ENCODE data around the gene TP53BP1. TPM values are rescaled to one million over a fixed set of nuclear protein-coding genes. Genes with fewer than 3 reads are reported as not detected.
A peak's percentile ranks its signal among the peaks of the same experiment; 100 is the strongest.

TP53BP1 gene
- polyA plus RNA-seq, 1 donor from 2014 or later = 98.7 TPM

DNA sequence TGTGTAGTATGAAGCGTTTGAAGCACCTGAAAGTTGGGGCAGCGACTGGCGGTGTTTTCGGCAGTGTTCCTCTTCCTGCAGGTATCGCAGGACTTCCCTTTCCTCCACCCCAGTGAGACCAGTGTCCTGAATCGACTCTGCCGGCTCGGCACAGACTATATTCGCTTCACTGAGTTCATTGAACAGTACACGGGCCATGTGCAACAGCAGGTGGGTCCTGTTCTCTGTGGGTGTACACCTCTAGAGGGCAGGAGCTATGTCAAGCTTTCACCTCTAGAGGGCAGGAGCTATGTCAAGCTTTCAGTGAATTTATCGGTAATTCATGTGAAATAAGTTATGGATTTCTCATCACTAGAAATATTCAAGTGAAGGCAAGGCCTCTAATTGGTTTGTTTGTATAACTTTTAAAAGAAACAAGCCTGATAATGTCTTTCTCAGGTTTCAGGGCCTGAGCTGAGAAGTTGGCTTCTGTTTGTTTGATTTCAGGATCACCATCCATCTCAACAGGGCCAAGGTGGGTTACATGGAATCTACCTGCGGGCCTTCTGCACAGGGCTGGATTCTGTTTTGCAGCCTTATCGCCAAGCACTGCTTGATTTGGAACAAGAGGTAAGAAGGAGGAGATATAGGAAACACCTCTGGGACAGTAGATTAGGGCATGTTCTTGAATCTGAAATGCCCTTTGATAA is 116.8 kb downstream of the TP53BP1 start:
- H3K27ac ChIP-seq (ENCODE audit: low read length) = no peak overlapping the region
- no peaks in the 10 kb centered on the region for H3F3A ChIP-seq (ENCODE audit: insufficient read depth, low read length, poor library complexity, severe bottlenecking)
- H3K9me2 ChIP-seq (ENCODE audit: insufficient read depth, low read length) = no peaks in the 10 kb centered on the region
- H3K79me2 ChIP-seq (replicated peaks; ENCODE audit: insufficient read depth, low read length) = peaks cover 23% of the 10 kb centered on the region
- H4K20me1 ChIP-seq (ENCODE audit: insufficient read depth) = no peaks in the 10 kb centered on the region
- TF ChIP-seq, protein P1, sequence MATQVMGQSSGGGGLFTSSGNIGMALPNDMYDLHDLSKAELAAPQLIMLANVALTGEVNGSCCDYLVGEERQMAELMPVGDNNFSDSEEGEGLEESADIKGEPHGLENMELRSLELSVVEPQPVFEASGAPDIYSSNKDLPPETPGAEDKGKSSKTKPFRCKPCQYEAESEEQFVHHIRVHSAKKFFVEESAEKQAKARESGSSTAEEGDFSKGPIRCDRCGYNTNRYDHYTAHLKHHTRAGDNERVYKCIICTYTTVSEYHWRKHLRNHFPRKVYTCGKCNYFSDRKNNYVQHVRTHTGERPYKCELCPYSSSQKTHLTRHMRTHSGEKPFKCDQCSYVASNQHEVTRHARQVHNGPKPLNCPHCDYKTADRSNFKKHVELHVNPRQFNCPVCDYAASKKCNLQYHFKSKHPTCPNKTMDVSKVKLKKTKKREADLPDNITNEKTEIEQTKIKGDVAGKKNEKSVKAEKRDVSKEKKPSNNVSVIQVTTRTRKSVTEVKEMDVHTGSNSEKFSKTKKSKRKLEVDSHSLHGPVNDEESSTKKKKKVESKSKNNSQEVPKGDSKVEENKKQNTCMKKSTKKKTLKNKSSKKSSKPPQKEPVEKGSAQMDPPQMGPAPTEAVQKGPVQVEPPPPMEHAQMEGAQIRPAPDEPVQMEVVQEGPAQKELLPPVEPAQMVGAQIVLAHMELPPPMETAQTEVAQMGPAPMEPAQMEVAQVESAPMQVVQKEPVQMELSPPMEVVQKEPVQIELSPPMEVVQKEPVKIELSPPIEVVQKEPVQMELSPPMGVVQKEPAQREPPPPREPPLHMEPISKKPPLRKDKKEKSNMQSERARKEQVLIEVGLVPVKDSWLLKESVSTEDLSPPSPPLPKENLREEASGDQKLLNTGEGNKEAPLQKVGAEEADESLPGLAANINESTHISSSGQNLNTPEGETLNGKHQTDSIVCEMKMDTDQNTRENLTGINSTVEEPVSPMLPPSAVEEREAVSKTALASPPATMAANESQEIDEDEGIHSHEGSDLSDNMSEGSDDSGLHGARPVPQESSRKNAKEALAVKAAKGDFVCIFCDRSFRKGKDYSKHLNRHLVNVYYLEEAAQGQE (IDR thresholded peaks at IDR 0.05; ENCODE audit: borderline replicate concordance) = no peak
- TF ChIP-seq RAD21 (conservative IDR thresholded peaks at IDR 0.05) (peak; percentile 41), SMC3 (conservative IDR thresholded peaks at IDR 0.05; ENCODE audit: poor library complexity) (peak; percentile 51), EP300 (conservative IDR thresholded peaks at IDR 0.05; ENCODE audit: poor library complexity, severe bottlenecking) (no peak), POLR2AphosphoS5 (IDR thresholded peaks at IDR 0.05) (no peak), EZH2 (IDR thresholded peaks at IDR 0.05; ENCODE audit: borderline replicate concordance, insufficient read depth, low read length, poor library complexity, severe bottlenecking) (no peak)
- TF ChIP-seq, protein P2, sequence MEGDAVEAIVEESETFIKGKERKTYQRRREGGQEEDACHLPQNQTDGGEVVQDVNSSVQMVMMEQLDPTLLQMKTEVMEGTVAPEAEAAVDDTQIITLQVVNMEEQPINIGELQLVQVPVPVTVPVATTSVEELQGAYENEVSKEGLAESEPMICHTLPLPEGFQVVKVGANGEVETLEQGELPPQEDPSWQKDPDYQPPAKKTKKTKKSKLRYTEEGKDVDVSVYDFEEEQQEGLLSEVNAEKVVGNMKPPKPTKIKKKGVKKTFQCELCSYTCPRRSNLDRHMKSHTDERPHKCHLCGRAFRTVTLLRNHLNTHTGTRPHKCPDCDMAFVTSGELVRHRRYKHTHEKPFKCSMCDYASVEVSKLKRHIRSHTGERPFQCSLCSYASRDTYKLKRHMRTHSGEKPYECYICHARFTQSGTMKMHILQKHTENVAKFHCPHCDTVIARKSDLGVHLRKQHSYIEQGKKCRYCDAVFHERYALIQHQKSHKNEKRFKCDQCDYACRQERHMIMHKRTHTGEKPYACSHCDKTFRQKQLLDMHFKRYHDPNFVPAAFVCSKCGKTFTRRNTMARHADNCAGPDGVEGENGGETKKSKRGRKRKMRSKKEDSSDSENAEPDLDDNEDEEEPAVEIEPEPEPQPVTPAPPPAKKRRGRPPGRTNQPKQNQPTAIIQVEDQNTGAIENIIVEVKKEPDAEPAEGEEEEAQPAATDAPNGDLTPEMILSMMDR (IDR thresholded peaks at IDR 0.05; ENCODE audit: poor library complexity, severe bottlenecking) = peak; percentile 72
- H3K4me3 ChIP-seq (ENCODE audit: low read length) = no peak overlapping the region
- no peaks in the 10 kb centered on the region for H3K36me3 ChIP-seq (ENCODE audit: insufficient read depth, low read length)
- H2AFZ ChIP-seq (ENCODE audit: low read depth, low read length) = no peak overlapping the region
- H3K4me2 ChIP-seq (ENCODE audit: low read length) = no peak overlapping the region
- H3K27me3 ChIP-seq (ENCODE audit: insufficient read depth, low read depth, low read length) = no peaks in the 10 kb centered on the region
- H3K9ac ChIP-seq (ENCODE audit: low read length) = no peak overlapping the region
- H3K9me3 ChIP-seq (ENCODE audit: low read length) = no peaks in the 10 kb centered on the region

DNA sequence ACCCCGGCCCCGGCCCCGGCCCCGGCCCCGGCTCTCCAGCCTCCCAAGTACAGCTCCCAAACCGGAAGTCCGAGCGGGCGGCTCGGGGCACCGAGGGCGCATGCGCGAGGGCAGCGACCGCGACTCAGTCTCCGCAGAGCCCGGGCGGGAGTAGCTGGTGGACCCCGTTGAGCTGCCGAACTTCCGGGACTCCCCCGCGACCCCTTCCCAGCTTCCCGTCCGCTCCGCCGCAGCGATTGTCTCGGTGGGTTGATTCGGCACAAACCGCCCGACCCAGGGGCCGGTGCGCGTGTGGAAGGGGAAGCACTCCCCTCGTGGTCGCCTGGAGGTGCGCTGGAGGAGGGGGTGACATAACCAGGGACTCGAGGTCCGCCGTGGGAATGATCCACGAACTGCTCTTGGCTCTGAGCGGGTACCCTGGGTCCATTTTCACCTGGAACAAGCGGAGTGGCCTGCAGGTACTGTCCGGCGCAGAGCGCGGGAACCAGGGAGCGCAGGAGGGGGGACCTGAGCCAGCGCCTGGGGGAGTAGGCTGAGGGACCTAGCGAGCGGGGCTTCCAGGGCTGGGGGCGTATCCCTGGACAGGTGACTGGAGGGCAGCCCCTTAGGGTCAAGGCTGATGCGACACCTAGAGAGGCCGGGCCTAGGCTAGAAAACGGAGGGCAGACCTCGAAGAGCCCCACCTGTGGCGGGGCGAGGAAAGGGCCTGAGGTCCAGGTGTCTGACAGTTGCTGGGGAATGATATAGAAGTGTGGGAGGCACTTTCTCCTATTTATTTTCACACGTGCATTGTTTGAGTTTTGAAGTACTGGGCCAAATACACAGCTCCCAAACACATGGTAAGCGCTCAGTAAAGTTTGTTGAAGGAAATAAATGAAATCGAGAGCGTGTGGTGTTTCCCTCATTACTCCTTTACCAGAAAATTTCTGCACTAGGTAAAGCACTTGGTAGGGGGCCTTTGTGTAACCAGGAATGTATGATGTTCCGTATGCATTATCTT is 121.7 kb downstream of the TP53BP1 start, which contains the start of the genes TUBGCP4 and ZSCAN29:
TSS of gene TUBGCP4 (plus strand) at position 127 of the 1,000 bp plus-strand sequence. CDS start at position 381, 254 bp downstream.
TSS of gene ZSCAN29 (minus strand) at position 69 of the 1,000 bp plus-strand sequence. CDS start 1,130 bp downstream, outside the sequence.
- Histone ChIP-seq H3K9me3 (ENCODE audit: low read length) (no peaks in the 10 kb centered on the region), H3K27me3 (ENCODE audit: insufficient read depth, low read depth, low read length) (no peaks in the 10 kb centered on the region), H3K9ac (ENCODE audit: low read length) (peak within 1 kb of the TSS; percentile 81), H3K36me3 (ENCODE audit: insufficient read depth, low read length) (no peaks in the 10 kb centered on the region), H3K79me2 (replicated peaks; ENCODE audit: insufficient read depth, low read length) (peaks cover 60% of the 10 kb centered on the region), H4K20me1 (ENCODE audit: insufficient read depth) (no peaks in the 10 kb centered on the region), H2AFZ (ENCODE audit: low read depth, low read length) (peak within 1 kb of the TSS; percentile 69), H3K4me3 (ENCODE audit: low read length) (peak within 1 kb of the TSS; percentile 95), H3K9me2 (ENCODE audit: insufficient read depth, low read length) (no peaks in the 10 kb centered on the region), H3K4me2 (ENCODE audit: low read length) (peak within 1 kb of the TSS; percentile 80), H3F3A (ENCODE audit: insufficient read depth, low read length, poor library complexity, severe bottlenecking) (no peaks in the 10 kb centered on the region), H3K27ac (ENCODE audit: low read length) (peak within 1 kb of the TSS; percentile 62)
- TF ChIP-seq POLR2AphosphoS5 (IDR thresholded peaks at IDR 0.05) = peak; percentile 52
- TF ChIP-seq MXI1 (conservative IDR thresholded peaks at IDR 0.05; ENCODE audit: poor library complexity, severe bottlenecking) = peak; percentile 95
- TF ChIP-seq, protein P1 (IDR thresholded peaks at IDR 0.05; ENCODE audit: borderline replicate concordance) = no peak
- TF ChIP-seq EZH2 (IDR thresholded peaks at IDR 0.05; ENCODE audit: borderline replicate concordance, insufficient read depth, low read length, poor library complexity, severe bottlenecking) = no peak
- TF ChIP-seq, protein P2 (IDR thresholded peaks at IDR 0.05; ENCODE audit: poor library complexity, severe bottlenecking) = peak; percentile 49
- TF ChIP-seq EP300 (conservative IDR thresholded peaks at IDR 0.05; ENCODE audit: poor library complexity, severe bottlenecking) = no peak
- peak; percentile 24 for TF ChIP-seq TAF1 (IDR thresholded peaks at IDR 0.05; ENCODE audit: low read depth)

All from neural cell (in vitro differentiated cells).